HepG2 (cell line): Measurements from ENCODE around the gene CDK6. TPM values are rescaled to one million over a fixed set of nuclear protein-coding genes. Genes with fewer than 3 reads are reported as not detected.

ENCODE experiments used
- ATAC-seq: fragments of 200-7000 bp; cut with Tn5 transposase; 3 replicates; pipeline ENCODE4 v1.9.1; 2020; ENCODE audit warnings: mild to moderate bottlenecking, moderate library complexity
- BruUV-seq: library from RNA; stranded (reverse); fragments of 400-500 nt; replicated peaks from 2 replicates; lab custom pipeline; 2021; lab: Mats Ljungman, UMichigan
- CTCF ChIA-PET: fragments of 300-600 bp; formaldehyde crosslinking; extraction: SDS; loops from one replicate; lab custom pipeline; 2021; ENCODE audit warnings: low total read pairs, inconsistent platforms, low intra/inter-chr PET ratio; lab: Yijun Ruan, JAX
- POLR2A ChIA-PET: fragments of 350-600 bp; sonication (Branson Sonifier 250); formaldehyde crosslinking; loops from one replicate; lab custom pipeline; 2020; ENCODE audit warnings: antibody characterized with exemption, inconsistent platforms; lab: Yijun Ruan, JAX
- DNase-seq: peaks from one replicate; pipeline ENCODE4 v3.0.0-alpha.2; 2015; ENCODE audit warnings: low spot score
- FAIRE-seq: peaks from 3 replicates; lab custom pipeline; 2011; peaks lifted over from hg19 to GRCh38; lab: Jason Lieb, UNC
- H2AFZ ChIP-seq: one replicate; pipeline ENCODE4 v1.6.1; 2011; ENCODE audit warnings: low read length, inconsistent platforms
- H3K27ac ChIP-seq: fragments of 300-600 bp; 3 replicates; pipeline ENCODE4 v1.8.0; 2011; ENCODE audit warnings: mixed run types, mild to moderate bottlenecking, mixed read lengths, low read length, inconsistent platforms; ENCODE audit not compliant: insufficient read depth; ENCODE audit errors: extremely low read length
- H3K27me3 ChIP-seq, 2 experiments: fragments of 200-600 bp in 1 of 2; 2 replicates in 1 of 2; 3 replicates in 1 of 2; pipeline versions ENCODE4 v1.6.0 to v1.8.0; 2011; ENCODE audit warnings: low read length in 2 of 2, mild to moderate bottlenecking in 2 of 2, moderate library complexity in 2 of 2, inconsistent platforms in 1 of 2; ENCODE audit not compliant: insufficient read depth in 2 of 2, control insufficient read depth in 1 of 2
- H3K36me3 ChIP-seq, 2 experiments: fragments of 200-600 bp in 1 of 2; replicated peaks in 1 of 2; 2 replicates in 1 of 2; 3 replicates in 1 of 2; pipeline versions ENCODE4 v1.5.1 to v1.8.0; 2011; ENCODE audit warnings: low read length in 2 of 2, inconsistent platforms in 1 of 2; ENCODE audit not compliant: insufficient read depth in 2 of 2, control insufficient read depth in 1 of 2
- H3K4me1 ChIP-seq: 2 replicates; pipeline ENCODE4 v1.5.1; 2012; ENCODE audit warnings: low read length, inconsistent platforms; ENCODE audit not compliant: insufficient read depth
- H3K4me2 ChIP-seq: 2 replicates; pipeline ENCODE4 v1.6.0; 2011; ENCODE audit warnings: low read depth, low read length, inconsistent platforms
- H3K4me3 ChIP-seq, 3 experiments: fragments of 200-600 bp in 1 of 3; sonication (generic), shearing (Covaris generic) in 1 of 3; replicated peaks in 1 of 3; 2 replicates each; pipeline ENCODE4 v1.5.1; 2011 to 2016; ENCODE audit warnings: low read length in 3 of 3, inconsistent platforms in 2 of 3, low read depth in 2 of 3, mild to moderate bottlenecking in 2 of 3, control low read depth in 1 of 3, mixed read lengths in 1 of 3; ENCODE audit not compliant: insufficient read depth in 1 of 3
- H3K79me2 ChIP-seq: one replicate; pipeline ENCODE4 v1.6.1; 2011; ENCODE audit warnings: low read length, inconsistent platforms; ENCODE audit not compliant: insufficient read depth
- H3K9ac ChIP-seq: 2 replicates; pipeline ENCODE4 v1.6.0; 2011; ENCODE audit warnings: mild to moderate bottlenecking, low read depth, low read length, inconsistent platforms; ENCODE audit not compliant: insufficient read depth
- H3K9me3 ChIP-seq: 2 replicates; pipeline ENCODE4 v1.5.1; 2012; ENCODE audit warnings: mild to moderate bottlenecking, low read length
- H4K20me1 ChIP-seq: 2 replicates; pipeline ENCODE4 v1.6.0; 2011; ENCODE audit warnings: inconsistent platforms, mild to moderate bottlenecking, low read length, moderate library complexity; ENCODE audit not compliant: insufficient read depth
- AHR ChIP-seq: IDR thresholded peaks from 2 replicates; pipeline ENCODE4 v1.6.1; 2018; ENCODE audit warnings: missing genetic modification reagents, missing compliant biosample characterization
- ATRX ChIP-seq: sonication (generic); formaldehyde crosslinking; IDR thresholded peaks from 2 replicates; pipeline ENCODE4 v1.4.0; 2020; ENCODE audit warnings: missing genetic modification reagents, borderline replicate concordance
- CREB1 ChIP-seq, 2 experiments: fragments of 450-650 bp in 1 of 2; IDR thresholded peaks; 2 replicates each; pipeline ENCODE4 v1.6.1; 2016 to 2017; ENCODE audit warnings: control low read depth in 1 of 2, mild to moderate bottlenecking in 1 of 2, missing compliant biosample characterization in 1 of 2, missing genetic modification characterization in 1 of 2
- KDM4B ChIP-seq: sonication (generic); formaldehyde crosslinking; IDR thresholded peaks from 2 replicates; pipeline ENCODE4 v1.4.0; 2020; ENCODE audit warnings: missing genetic modification reagents
- KLF11 ChIP-seq: IDR thresholded peaks from 2 replicates; pipeline ENCODE4 v1.6.1; 2016; ENCODE audit warnings: missing compliant biosample characterization
- KLF16 ChIP-seq, 2 experiments: sonication (generic) in 1 of 2; formaldehyde crosslinking in 1 of 2; IDR thresholded peaks; 2 replicates each; pipeline versions ENCODE4 v1.6.1 to v1.8.0; 2016 to 2023; ENCODE audit warnings: missing genetic modification reagents in 2 of 2, missing compliant biosample characterization in 1 of 2
- MEF2D ChIP-seq: sonication (generic); formaldehyde crosslinking; IDR thresholded peaks from 2 replicates; pipeline ENCODE4 v1.5.1; 2020; ENCODE audit warnings: mild to moderate bottlenecking, missing genetic modification reagents
- MYC ChIP-seq: sonication (generic); formaldehyde crosslinking; IDR thresholded peaks from 2 replicates; pipeline ENCODE4 v1.9.0; 2021; ENCODE audit warnings: missing genetic modification reagents, borderline replicate concordance
- NFYC ChIP-seq: IDR thresholded peaks from 2 replicates; pipeline ENCODE4 v1.6.1; 2016; ENCODE audit warnings: missing genetic modification reagents, missing compliant biosample characterization
- RFX3 ChIP-seq: IDR thresholded peaks from 2 replicates; pipeline ENCODE4 v1.6.1; 2016; ENCODE audit warnings: missing biosample characterization, missing genetic modification reagents
- SPEN ChIP-seq: sonication (generic); formaldehyde crosslinking; IDR thresholded peaks from 2 replicates; pipeline ENCODE4 v1.5.1; 2020; ENCODE audit warnings: low read depth, mild to moderate bottlenecking, missing genetic modification reagents
- TEAD2 ChIP-seq: sonication (generic); formaldehyde crosslinking; IDR thresholded peaks from 2 replicates; pipeline ENCODE4 v1.9.0; 2021; ENCODE audit warnings: missing genetic modification reagents
- ZFP90 ChIP-seq: sonication (generic); formaldehyde crosslinking; IDR thresholded peaks from 2 replicates; pipeline ENCODE4 v1.8.0; 2022; ENCODE audit warnings: missing genetic modification reagents, mild to moderate bottlenecking, inconsistent platforms, borderline replicate concordance
- ZNF761 ChIP-seq: sonication (generic); formaldehyde crosslinking; conservative IDR thresholded peaks from 2 replicates; pipeline ENCODE4 v1.4.0; 2020; ENCODE audit warnings: mild to moderate bottlenecking, missing genetic modification reagents
- WGBS: methylation state at CpG from one replicate; pipeline ENCODE4 v1.1.6; 2017; ENCODE audit warnings: low lambda C conversion rate; 5-methylcytosine and 5-hydroxymethylcytosine counted together
- in situ Hi-C: cut with HindIII; loops from 2 replicates; pipeline ENCODE4 v1.10.0; 2017; ENCODE audit warnings: low pct_unique_long_range_greater_than_20kb; ENCODE audit not compliant: extremely low pct_ligation_motif_present
- intact Hi-C: fragments of 100-400 bp; cut with micrococcal nuclease; formaldehyde crosslinking; loops from one replicate; pipeline ENCODE4 v1.10.0; 2022; ENCODE audit not compliant: unreplicated experiment
- polyA plus RNA-seq, 8 experiments: library from polyadenylated mRNA; depleted of rRNA in 3 of 8; stranded (reverse) in 7 of 8; unstranded in 1 of 8; fragments of >200 nt; fragmentation: Illumina TruSeq in 4 of 8; extraction: Trizol in 4 of 8; gene quantifications; 2 replicates each; pipeline versions ENCODE4 v1.2.1 to v1.2.3, GENCODE V29; 2011 to 2016; ENCODE audit warnings: low read depth in 4 of 8, missing spikeins in 1 of 8, mixed read lengths in 1 of 8; ENCODE audit not compliant: insufficient read depth in 1 of 8
- total RNA-seq, 5 experiments: library from RNA; depleted of rRNA; stranded (reverse); fragments of >200 nt; fragmentation: Illumina TruSeq; extraction: Trizol; gene quantifications; 2 replicates each; pipeline ENCODE4 v1.2.3, GENCODE V29; 2016; ENCODE audit warnings: low read depth in 1 of 5
- TF ChIP-seq, protein P1 (sequence below): sonication (generic); formaldehyde crosslinking; IDR thresholded peaks from 2 replicates; pipeline ENCODE4 v1.4.0; 2020; ENCODE audit warnings: missing genetic modification reagents
- TF ChIP-seq, protein P2 (sequence below): sonication (generic); formaldehyde crosslinking; IDR thresholded peaks from 2 replicates; pipeline ENCODE4 v1.4.0; 2020; ENCODE audit warnings: missing genetic modification reagents
- TF ChIP-seq, protein P3 (sequence below): sonication (generic); formaldehyde crosslinking; IDR thresholded peaks from 2 replicates; pipeline ENCODE4 v1.8.0; 2022; ENCODE audit warnings: mild to moderate bottlenecking, missing genetic modification reagents
- TF ChIP-seq, protein P4 (sequence below): sonication (generic); formaldehyde crosslinking; IDR thresholded peaks from 2 replicates; pipeline ENCODE4 v1.8.0; 2022; ENCODE audit warnings: low read depth, missing genetic modification reagents

CDK6 gene
- total and polyA plus RNA-seq, 2 of the 13 experiments (the other 11 are each of a cell fraction or from before 2014, with no cell fraction given) = 34.6 to 90.8 TPM

DNA sequence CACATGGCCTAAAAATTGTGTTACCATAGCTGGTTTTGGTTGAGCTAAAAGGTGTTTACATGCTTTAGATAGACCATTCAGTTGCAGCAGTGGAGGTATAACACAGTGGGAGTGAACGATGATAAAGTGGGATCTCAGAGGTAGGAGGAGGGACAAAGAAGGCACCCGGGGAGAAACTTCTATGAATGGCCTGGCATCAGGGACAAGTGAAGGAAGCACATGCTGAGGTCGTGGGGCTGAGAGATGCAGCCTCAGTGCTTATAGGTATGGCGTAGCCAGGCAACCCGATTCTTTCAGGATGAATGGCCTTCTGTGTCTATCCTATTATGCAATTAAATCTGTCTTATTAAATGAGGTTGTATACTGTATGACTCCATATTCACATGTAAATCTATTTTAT is 3.9 kb upstream of the CDK6 start:
- Histone ChIP-seq H3K27ac (no peak overlapping the region), H3K4me1 (0 out of 2 replicates have a peak, but pooled peaks cover 5% of the 10 kb centered on the region), H3K27me3 (no peaks in the 10 kb centered on the region; a peak in 1 of 5 replicates), H2AFZ (no peak overlapping the region), H3K4me2 (no peak overlapping the region), H3K4me3 (no peak overlapping the region), H3K9ac (no peak overlapping the region), H3K79me2 (peaks cover 14% of the 10 kb centered on the region)
- ATAC-seq (no peak), DNase-seq (no peak)
- no TSS peak for BruUV-seq
- in situ Hi-C loops = no loop called here
- intact Hi-C loops = no loop called here
- 93% methylated on average over 5 of the region's 5 CpGs for WGBS
- no peak for TF ChIP-seq KLF16 (CRISPR knock-in tag; IDR thresholded peaks at IDR 0.05)
- TF ChIP-seq, protein P1, sequence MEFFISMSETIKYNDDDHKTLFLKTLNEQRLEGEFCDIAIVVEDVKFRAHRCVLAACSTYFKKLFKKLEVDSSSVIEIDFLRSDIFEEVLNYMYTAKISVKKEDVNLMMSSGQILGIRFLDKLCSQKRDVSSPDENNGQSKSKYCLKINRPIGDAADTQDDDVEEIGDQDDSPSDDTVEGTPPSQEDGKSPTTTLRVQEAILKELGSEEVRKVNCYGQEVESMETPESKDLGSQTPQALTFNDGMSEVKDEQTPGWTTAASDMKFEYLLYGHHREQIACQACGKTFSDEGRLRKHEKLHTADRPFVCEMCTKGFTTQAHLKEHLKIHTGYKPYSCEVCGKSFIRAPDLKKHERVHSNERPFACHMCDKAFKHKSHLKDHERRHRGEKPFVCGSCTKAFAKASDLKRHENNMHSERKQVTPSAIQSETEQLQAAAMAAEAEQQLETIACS (CRISPR knock-in tag) = no peak
- no peak for TF ChIP-seq TEAD2 (CRISPR knock-in tag)
- no peak for TF ChIP-seq RFX3 (CRISPR knock-in tag)
- TF ChIP-seq, protein P2, sequence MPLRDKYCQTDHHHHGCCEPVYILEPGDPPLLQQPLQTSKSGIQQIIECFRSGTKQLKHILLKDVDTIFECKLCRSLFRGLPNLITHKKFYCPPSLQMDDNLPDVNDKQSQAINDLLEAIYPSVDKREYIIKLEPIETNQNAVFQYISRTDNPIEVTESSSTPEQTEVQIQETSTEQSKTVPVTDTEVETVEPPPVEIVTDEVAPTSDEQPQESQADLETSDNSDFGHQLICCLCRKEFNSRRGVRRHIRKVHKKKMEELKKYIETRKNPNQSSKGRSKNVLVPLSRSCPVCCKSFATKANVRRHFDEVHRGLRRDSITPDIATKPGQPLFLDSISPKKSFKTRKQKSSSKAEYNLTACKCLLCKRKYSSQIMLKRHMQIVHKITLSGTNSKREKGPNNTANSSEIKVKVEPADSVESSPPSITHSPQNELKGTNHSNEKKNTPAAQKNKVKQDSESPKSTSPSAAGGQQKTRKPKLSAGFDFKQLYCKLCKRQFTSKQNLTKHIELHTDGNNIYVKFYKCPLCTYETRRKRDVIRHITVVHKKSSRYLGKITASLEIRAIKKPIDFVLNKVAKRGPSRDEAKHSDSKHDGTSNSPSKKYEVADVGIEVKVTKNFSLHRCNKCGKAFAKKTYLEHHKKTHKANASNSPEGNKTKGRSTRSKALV = no peak
- no peak for TF ChIP-seq ZNF761 (CRISPR knock-in tag)
- TF ChIP-seq SPEN (CRISPR knock-in tag) = no peak
- no peak for TF ChIP-seq MYC (CRISPR knock-in tag)
- TF ChIP-seq ATRX (CRISPR knock-in tag) = no peak
- no peak for TF ChIP-seq MEF2D
- TF ChIP-seq ZFP90 (CRISPR knock-in tag) = no peak
- TF ChIP-seq, protein P3, sequence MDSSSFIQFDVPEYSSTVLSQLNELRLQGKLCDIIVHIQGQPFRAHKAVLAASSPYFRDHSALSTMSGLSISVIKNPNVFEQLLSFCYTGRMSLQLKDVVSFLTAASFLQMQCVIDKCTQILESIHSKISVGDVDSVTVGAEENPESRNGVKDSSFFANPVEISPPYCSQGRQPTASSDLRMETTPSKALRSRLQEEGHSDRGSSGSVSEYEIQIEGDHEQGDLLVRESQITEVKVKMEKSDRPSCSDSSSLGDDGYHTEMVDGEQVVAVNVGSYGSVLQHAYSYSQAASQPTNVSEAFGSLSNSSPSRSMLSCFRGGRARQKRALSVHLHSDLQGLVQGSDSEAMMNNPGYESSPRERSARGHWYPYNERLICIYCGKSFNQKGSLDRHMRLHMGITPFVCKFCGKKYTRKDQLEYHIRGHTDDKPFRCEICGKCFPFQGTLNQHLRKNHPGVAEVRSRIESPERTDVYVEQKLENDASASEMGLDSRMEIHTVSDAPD = no peak
- no peak for TF ChIP-seq KLF11 (CRISPR knock-in tag)
- no peak for TF ChIP-seq CREB1 (IDR thresholded peaks at IDR 0.05)
- TF ChIP-seq CREB1 (CRISPR knock-in tag; IDR thresholded peaks at IDR 0.05) = no peak
- no peak for TF ChIP-seq NFYC (CRISPR knock-in tag)
- no peak for TF ChIP-seq AHR
- TF ChIP-seq, protein P4, sequence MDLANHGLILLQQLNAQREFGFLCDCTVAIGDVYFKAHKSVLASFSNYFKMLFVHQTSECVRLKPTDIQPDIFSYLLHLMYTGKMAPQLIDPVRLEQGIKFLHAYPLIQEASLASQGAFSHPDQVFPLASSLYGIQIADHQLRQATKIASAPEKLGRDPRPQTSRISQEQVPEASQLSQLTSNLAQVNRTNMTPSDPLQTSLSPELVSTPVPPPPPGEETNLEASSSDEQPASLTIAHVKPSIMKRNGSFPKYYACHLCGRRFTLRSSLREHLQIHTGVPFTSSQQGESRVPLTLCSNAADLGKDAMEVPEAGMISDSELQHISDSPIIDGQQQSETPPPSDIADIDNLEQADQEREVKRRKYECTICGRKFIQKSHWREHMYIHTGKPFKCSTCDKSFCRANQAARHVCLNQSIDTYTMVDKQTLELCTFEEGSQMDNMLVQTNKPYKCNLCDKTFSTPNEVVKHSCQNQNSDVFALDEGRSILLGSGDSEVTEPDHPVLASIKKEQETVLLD = no peak
- TF ChIP-seq KDM4B (CRISPR knock-in tag) = no peak
- TF ChIP-seq, all 625 proteins: peak for 0
- no peaks in the 10 kb centered on the region for H3K36me3 ChIP-seq
- H4K20me1 ChIP-seq = no peaks in the 10 kb centered on the region
- ChIA-PET POLR2A (no interaction called here), CTCF (no interaction called here)
- no peak for FAIRE-seq
- H3K9me3 ChIP-seq = no peaks in the 10 kb centered on the region
